ENCODE results near the gene KHDC4. TPM values are rescaled to one million over a fixed set of nuclear protein-coding genes. Genes with fewer than 3 reads are reported as not detected.

Gene KHDC4
- polyA plus RNA-seq (2014; cell fraction: cytosol; rRNA removed), result 84.3 and 84.8 TPM in 2 replicates
- 250 and 318 TPM in 2 replicates for polyA plus RNA-seq (2014; cell fraction: nucleus; rRNA removed)

DNA sequence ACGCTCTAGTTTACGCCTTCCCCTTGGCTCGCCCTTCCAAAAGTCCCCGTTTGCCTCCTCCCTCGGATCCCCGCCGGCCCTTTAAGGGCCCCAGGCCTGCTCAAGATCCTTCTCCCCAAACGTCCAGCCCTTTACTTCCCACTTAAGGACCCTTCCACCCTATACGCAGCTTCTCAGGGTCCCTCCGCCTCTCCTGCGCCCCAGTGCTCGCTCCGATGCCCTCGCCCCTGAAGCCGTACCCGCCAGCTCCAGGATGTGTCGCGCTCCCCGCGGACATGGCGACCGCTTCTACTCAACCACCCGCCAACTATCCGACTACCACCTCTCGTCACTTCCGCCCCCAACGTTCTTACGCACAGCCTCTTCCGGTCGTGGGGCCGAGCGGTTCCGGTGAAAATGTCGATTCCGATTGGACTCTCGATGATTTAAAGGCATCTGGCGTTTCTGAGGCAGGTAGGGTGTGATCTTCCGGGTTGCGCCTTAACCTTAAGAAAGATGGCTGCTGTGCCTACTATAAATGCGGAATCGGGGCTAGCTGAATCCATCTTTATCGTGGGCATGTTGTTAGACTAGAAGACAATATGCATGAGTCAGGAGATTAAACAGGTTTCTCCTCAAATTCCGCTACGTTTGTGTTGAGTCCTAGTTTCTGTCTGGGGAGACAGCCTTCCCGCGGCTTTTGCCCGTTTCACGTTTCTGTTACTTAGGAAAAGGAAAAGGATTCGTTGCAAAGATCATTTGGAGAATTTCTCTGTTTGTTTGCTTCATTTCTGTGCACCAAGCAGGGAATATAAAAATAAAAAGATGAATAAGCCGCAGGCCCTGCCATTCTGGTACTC is at the start of gene KHDC4:
KHDC4 (minus strand) TSS at position 317 of the 839 bp plus-strand sequence; CDS start at position 277, 40 bp downstream.
- DNase-seq (ENCODE audit: low spot score), result peak; percentile 100

DNA sequence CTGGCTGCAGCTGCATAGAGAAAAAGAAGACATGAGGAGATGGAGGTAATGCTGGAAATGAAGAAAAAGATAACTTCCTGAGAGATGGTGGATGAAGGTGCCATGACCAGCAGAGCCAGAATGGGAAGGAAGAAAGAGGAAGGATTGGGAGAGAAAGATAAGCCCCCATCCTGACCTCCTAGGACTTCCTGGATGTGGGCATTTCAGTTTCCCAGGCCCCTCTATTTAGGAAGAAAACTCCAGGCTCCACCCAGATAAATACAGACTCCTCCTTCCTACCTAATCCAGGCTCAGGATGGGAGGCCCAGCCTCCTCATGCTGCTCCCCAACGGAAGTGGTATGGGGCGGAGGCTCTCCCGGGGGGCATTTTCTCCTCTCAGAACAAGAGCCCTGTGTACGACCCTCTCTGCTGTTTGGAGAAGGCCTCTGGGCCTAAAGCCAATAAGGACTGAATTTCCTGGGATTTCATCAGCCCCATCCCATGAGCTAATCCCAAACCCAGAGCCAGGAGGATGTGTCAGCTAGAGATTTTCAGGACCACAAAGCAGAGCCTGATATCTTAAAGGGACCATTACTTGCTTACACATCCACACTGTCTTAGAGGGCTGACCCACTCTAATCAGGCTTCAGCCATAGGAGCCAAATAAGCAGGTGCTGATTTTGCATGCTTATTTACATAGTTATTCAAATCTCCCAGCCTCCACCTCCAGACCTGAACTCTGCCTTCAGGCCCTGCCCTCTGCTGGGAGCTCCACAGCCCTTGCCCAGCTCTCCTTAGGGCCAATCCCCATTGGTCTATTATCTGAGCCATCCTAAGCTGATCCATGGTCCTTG is 49.2 kb upstream of the KHDC4 start:
- no peak for DNase-seq (ENCODE audit: low spot score)

GRCh38 chr1:155982106-155982505 is 47.9 kb upstream of the KHDC4 start:
- no peak for DNase-seq (ENCODE audit: low spot score)

DNA sequence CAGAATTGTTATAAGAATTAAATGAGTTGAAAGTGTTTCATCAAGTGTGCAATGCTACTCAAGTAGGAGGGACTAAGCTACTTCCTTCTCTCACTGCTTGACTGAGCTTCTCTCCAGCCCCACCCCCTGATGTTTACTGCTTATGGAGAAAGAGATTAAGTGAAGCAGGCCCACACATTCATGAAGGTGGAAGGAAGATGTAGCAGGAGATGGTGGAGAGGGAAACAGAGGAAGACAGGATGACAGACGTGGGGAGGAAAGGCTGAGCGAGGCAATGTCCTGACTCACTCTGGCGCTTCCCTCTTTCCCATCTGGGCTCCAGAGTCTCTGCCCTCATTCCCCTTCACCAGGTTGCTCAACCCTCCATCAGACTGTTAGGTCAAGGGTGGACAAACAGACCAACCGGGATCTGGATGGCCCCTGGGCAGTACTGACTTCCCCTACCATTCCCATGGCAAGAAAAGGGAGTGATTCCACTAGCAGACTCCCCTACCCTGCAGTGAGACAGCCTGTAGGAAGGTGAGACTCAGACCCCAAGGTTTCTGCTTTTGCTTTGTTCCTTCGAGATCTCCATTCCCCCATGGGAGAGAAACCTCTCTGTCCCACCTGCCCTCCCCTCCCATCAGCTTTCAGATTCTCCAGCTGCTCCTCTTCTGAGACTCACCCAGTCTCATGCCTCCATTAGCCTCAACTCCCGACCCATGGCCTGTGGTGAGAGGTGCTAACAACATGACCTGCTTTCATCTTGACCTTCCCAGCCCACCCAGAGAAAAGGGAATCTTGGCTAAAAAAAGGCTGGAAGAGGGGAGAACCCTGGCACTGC is 47.3 kb upstream of the KHDC4 start:
- no peak for DNase-seq (ENCODE audit: low spot score)

GRCh38 chr1:155979597-155980343 is 45.6 kb upstream of the KHDC4 start:
- DNase-seq (ENCODE audit: low spot score), result no peak

DNA sequence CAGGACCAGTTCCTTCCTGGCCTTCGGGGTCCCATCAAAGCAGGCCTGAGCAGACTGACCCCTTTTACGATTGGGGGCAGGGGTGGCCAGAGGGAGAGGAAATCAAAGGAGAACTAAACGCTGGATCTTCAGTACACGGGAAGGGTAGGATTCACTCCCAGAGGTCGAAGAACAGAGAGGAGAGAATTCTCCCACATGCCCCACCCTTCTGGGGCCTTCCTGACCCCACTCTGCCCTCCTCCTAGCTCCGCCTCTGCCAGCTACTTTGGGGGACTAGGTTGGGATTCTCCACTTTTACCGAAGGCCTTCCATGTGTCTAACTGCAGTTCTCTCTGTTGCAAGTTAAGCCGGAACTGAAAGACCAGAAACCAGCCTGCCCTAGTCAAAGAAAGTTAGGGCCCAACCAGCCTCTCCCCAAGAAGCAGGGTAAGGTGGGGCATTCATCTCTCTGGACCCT is 44.8 kb upstream of the KHDC4 start:
- no peak for DNase-seq (ENCODE audit: low spot score)

DNA sequence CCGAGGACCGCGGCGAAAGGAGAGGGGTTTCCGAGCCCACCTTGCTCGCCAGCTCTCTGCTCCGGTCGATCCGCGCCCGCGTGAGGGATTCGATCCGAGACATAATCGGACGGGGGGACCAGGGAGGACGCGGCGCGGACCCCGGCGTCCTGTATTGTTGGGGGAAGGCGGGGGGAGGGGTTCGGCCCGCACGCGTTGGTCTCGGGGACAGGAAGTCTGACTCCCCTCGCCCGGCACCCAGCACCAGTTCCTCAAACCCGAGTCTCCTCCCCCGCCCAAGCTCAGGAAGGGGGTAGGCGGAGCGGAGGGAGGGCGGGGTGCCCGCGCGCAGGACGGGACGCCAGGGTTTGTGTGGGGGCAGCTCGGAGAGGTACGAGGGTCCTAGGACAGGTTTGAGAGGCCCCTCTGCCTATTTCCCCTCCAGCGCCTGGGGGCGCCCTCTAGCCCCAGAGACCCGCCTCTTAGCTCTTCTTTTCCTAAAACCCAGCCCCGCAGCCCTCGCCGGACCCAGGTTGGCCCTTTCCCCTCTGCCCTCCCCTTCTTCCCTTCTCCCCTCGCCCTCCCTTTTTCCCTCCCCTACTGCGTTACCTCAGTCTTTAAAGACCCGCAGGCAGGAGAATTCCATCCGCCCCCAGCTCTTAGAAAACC is 44.2 kb upstream of the KHDC4 start, which contains the start of gene ARHGEF2:
ARHGEF2 (minus strand) TSS at position 223 of the 648 bp plus-strand sequence; CDS start at position 103, 120 bp downstream.
- DNase-seq (ENCODE audit: low spot score), result peak; percentile 65

DNA sequence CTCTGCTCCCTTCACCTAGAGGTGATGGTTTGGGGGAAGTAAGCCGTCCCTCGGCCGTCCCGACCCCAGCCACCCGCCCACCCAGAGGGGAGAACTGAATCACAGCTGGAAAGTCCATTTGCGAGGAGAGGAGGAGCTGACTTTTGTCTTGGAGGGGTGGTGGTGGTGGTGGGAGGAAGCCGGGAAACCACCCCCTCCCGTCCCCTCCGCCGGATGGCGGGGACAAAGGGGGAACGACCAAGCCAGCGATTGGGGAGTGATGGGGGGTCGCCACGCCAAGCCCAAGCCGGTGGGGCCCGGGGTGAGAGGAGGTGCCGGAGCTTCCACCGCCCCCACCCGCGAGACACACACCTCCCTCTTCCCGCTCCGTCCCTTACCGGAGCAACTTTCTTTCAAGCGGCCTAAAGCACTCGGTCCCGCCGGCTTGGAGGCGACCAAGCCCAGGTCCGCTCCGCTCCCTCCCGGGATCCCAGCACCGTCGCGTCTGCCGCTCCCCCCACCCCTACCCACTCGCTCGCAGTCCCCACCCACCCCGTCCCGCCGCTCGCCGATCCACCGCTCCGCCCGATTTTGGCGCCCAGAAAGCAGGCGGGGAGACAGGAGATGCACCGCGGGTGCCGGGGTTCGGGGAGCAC is 43.6 kb upstream of the KHDC4 start:
- DNase-seq (ENCODE audit: low spot score), result no peak

GRCh38 chr1:155976913-155977689 is 42.9 kb upstream of the KHDC4 start:
- DNase-seq (ENCODE audit: low spot score), result no peak

GRCh38 chr1:155976062-155976912 is 42.1 kb upstream of the KHDC4 start:
- DNase-seq (ENCODE audit: low spot score), result no peak

DNA sequence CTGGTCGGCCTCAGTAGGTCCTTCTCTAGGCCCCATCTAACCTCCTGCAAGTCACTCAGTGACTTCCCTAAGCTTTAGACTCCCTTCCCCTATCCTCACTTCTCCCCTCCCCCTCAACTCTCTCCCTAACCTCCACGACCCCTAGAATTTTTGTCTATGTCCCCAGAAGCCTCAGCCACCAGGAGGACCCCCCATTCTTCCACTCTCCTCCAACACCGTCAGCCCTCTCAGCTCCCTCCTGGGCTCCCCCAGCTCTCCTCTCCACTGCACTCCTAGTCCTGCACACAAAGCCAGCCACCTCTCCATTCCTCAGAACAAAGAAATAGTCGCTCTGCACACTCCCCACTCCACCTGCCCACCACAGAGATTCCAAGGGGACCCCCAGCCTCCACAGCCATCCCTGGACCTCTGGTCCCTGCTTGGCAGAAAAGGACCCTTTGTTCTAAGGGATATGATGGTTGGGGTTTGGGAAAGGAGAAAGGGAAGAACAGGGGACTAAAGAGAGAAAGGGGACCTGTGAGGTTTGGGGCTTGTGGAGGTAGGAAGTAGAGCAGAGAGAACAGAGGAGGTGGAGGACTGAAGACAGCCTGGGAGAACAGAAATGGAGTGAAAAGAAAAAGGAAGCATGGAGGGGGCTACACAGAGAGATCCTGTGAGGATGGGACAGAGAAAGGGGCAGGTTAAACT is 41.3 kb upstream of the KHDC4 start:
- DNase-seq (ENCODE audit: low spot score), result no peak

GRCh38 chr1:155974208-155975115 is 40.2 kb upstream of the KHDC4 start:
- DNase-seq (ENCODE audit: low spot score), result no peak

DNA sequence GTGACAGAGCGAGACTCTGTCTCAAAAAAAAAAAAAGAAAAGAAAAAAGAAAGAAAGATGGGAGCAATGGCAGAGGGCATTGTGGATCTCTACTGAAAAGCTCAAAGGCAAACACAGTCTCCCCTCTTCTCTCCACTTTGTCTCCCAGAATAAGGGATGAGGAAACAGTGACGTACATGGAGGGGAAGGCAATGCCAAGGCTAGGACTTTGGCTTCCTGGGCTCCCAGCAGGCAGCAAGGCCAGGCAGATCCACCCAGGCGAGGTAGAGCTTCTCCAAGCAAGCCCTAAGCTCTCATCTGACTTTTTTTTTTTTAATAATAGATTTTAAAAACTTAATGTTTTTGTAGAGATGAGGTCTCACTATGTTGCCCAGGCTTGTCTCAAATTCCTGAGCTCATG is 39.5 kb upstream of the KHDC4 start:
- DNase-seq (ENCODE audit: low spot score), result no peak

- no peak for DNase-seq (ENCODE audit: low spot score)
These were observed 37.9 kb upstream of the KHDC4 start for GRCh38 chr1:155971910-155972809.
